ENCODE data around the gene SIAH1. TPM values are rescaled to one million over a fixed set of nuclear protein-coding genes. Genes with fewer than 3 reads are reported as not detected.
A peak's percentile ranks its signal among the peaks of the same experiment; 100 is the strongest.

Gene SIAH1
- total and polyA plus RNA-seq, 2 of the 8 experiments (the other 6 are each of a cell fraction or from before 2014, with no cell fraction given) = 19.5 to 33.9 TPM

- TF ChIP-seq CBX5 (IDR thresholded peaks at IDR 0.05; ENCODE audit: low read depth, low read length) (no peak), JUN (IDR thresholded peaks at IDR 0.05; ENCODE audit: low read depth, low read length) (no peak), BRCA1 (IDR thresholded peaks at IDR 0.05; ENCODE audit: low read depth, low read length) (no peak), TAF7 (optimal IDR thresholded peaks at IDR 0.05; ENCODE audit: borderline replicate concordance, low read depth, low read length) (no peak), POLR2A (IDR thresholded peaks at IDR 0.05; ENCODE audit: control extremely low read depth in 1 of 2, low read depth in 2 of 2, low read length in 2 of 2) (peak; percentile 17 to 85; a peak in 2 of 3 replicates), CEBPB (IDR thresholded peaks at IDR 0.05; ENCODE audit: low read depth, low read length) (peak; percentile 89), TCF12 (IDR thresholded peaks at IDR 0.05; ENCODE audit: low read depth, low read length) (no peak), ZNF274 (IDR thresholded peaks at IDR 0.05; ENCODE audit: borderline replicate concordance, extremely low read depth, low read length) (no peak), SRF (IDR thresholded peaks at IDR 0.05; ENCODE audit: low read depth, low read length) (no peak), KDM1A (IDR thresholded peaks at IDR 0.05; ENCODE audit: borderline replicate concordance, low read length) (no peak), TAF1 (IDR thresholded peaks at IDR 0.05; ENCODE audit: low read depth, low read length) (no peak), SP1 (IDR thresholded peaks at IDR 0.05; ENCODE audit: low read depth, low read length) (no peak), USF2 (IDR thresholded peaks at IDR 0.05; ENCODE audit: low read length) (no peak), EP300 (IDR thresholded peaks at IDR 0.05; ENCODE audit: borderline replicate concordance in 1 of 2, low read depth in 2 of 2, low read length in 2 of 2) (no peak), RBBP5 (IDR thresholded peaks at IDR 0.05; ENCODE audit: borderline replicate concordance, low read depth, low read length) (0 out of 2 replicates have a peak, but pooled peaks have one; percentile 35), RFX5 (IDR thresholded peaks at IDR 0.05; ENCODE audit: borderline replicate concordance, low read depth, low read length) (no peak), CHD2 (IDR thresholded peaks at IDR 0.05; ENCODE audit: low read length) (no peak), CBX8 (IDR thresholded peaks at IDR 0.05; ENCODE audit: borderline replicate concordance, low read depth, low read length) (no peak), SIN3A (conservative IDR thresholded peaks at IDR 0.05 in 1 of 2, IDR thresholded peaks at IDR 0.05 in 1 of 2; ENCODE audit: low read depth in 1 of 2, low read length in 2 of 2) (no peak), KDM4A (IDR thresholded peaks at IDR 0.05; ENCODE audit: low read depth, low read length, severe bottlenecking) (no peak), PHF8 (conservative IDR thresholded peaks at IDR 0.05; ENCODE audit: low read depth, low read length) (no peak), NRF1 (IDR thresholded peaks at IDR 0.05; ENCODE audit: low read depth, low read length) (no peak), SIX5 (IDR thresholded peaks at IDR 0.05; ENCODE audit: low read depth, low read length) (no peak), CREB1 (IDR thresholded peaks at IDR 0.05) (0 out of 2 replicates have a peak, but pooled peaks have one; percentile 14)
These were observed 18.8 kb downstream of the SIAH1 start (continued) for GRCh38 chr16:48366165-48367093.

All from H1 (cell line).